Neural cell (in vitro differentiated cells): Measurements from ENCODE around the gene MAST1. TPM values are rescaled to one million over a fixed set of nuclear protein-coding genes. Genes with fewer than 3 reads are reported as not detected.

Experiments used
- H2AFZ ChIP-seq: fragments of 200-600, 300-800 bp; sonication (generic), shearing (Covaris generic); 2 replicates; pipeline ENCODE4 v1.6.0; 2014; ENCODE audit warnings: low read depth, mild to moderate bottlenecking, antibody characterized with exemption, low read length, moderate library complexity
- H3F3A ChIP-seq: fragments of 200-600 bp; shearing (Covaris generic); 2 replicates; pipeline ENCODE4 v1.6.1; 2016; ENCODE audit warnings: mild to moderate bottlenecking, moderate library complexity, mixed read lengths, antibody characterized with exemption, low read length; ENCODE audit not compliant: insufficient read depth, poor library complexity, severe bottlenecking
- H3K27ac ChIP-seq: fragments of 200-600, 300-800 bp; sonication (generic), shearing (Covaris generic); 2 replicates; pipeline ENCODE4 v1.5.1; 2014; ENCODE audit warnings: mild to moderate bottlenecking, low read length, moderate library complexity
- H3K27me3 ChIP-seq: fragments of 300-800, 200-600 bp; sonication (generic), shearing (Covaris generic); 2 replicates; pipeline ENCODE4 v1.6.0; 2014; ENCODE audit warnings: mild to moderate bottlenecking, low read depth, low read length, moderate library complexity; ENCODE audit not compliant: insufficient read depth
- H3K36me3 ChIP-seq: fragments of 300-800, 200-600 bp; sonication (generic), shearing (Covaris generic); 2 replicates; pipeline ENCODE4 v1.5.1; 2014; ENCODE audit warnings: mild to moderate bottlenecking, antibody characterized with exemption, low read length, moderate library complexity; ENCODE audit not compliant: insufficient read depth
- H3K4me2 ChIP-seq: fragments of 300-800, 200-600 bp; sonication (generic), shearing (Covaris generic); 2 replicates; pipeline ENCODE4 v1.6.0; 2014; ENCODE audit warnings: mild to moderate bottlenecking, low read length
- H3K4me3 ChIP-seq: fragments of 300-800, 200-600 bp; sonication (generic), shearing (Covaris generic); 2 replicates; pipeline ENCODE4 v1.5.1; 2014; ENCODE audit warnings: mild to moderate bottlenecking, low read length, moderate library complexity
- H3K79me2 ChIP-seq: fragments of 200-600 bp; shearing (Covaris generic); replicated peaks from 2 replicates; pipeline ENCODE4 v1.6.0; 2014; ENCODE audit warnings: mild to moderate bottlenecking, low read length, moderate library complexity; ENCODE audit not compliant: insufficient read depth
- H3K9ac ChIP-seq: fragments of 300-800, 200-600 bp; sonication (generic), shearing (Covaris generic); 2 replicates; pipeline ENCODE4 v1.6.1; 2016; ENCODE audit warnings: mild to moderate bottlenecking, low read length, mixed read lengths
- H3K9me2 ChIP-seq: fragments of 200-600 bp; shearing (Covaris generic); 2 replicates; pipeline ENCODE4 v1.6.1; 2016; ENCODE audit warnings: mild to moderate bottlenecking, low read length, mixed read lengths; ENCODE audit not compliant: insufficient read depth
- H3K9me3 ChIP-seq: fragments of 200-600, 300-800 bp; sonication (generic), shearing (Covaris generic); 2 replicates; pipeline ENCODE4 v1.6.1; 2016; ENCODE audit warnings: mild to moderate bottlenecking, mixed run types, low read length, moderate library complexity, mixed read lengths
- H4K20me1 ChIP-seq: fragments of 200-600 bp; shearing (Covaris generic); 2 replicates; pipeline ENCODE4 v1.6.1; 2016; ENCODE audit warnings: mild to moderate bottlenecking, mixed run types; ENCODE audit not compliant: insufficient read depth
- EP300 ChIP-seq: fragments of 450-650 bp; conservative IDR thresholded peaks from 2 replicates; pipeline ENCODE4 v1.6.1; 2014; ENCODE audit warnings: antibody characterized with exemption, mild to moderate bottlenecking, moderate library complexity; ENCODE audit not compliant: poor library complexity, severe bottlenecking
- EZH2 ChIP-seq: fragments of 200-600, 300-800 bp; shearing (Covaris generic), sonication (generic); IDR thresholded peaks from 2 replicates; pipeline ENCODE4 v1.6.1; 2014; ENCODE audit warnings: antibody characterized with exemption, low read length, borderline replicate concordance, mild to moderate bottlenecking; ENCODE audit not compliant: insufficient read depth, poor library complexity, severe bottlenecking
- MXI1 ChIP-seq: fragments of 450-650 bp; conservative IDR thresholded peaks from 2 replicates; pipeline ENCODE4 v1.6.1; 2014; ENCODE audit warnings: antibody characterized with exemption, mild to moderate bottlenecking; ENCODE audit not compliant: poor library complexity, severe bottlenecking
- POLR2AphosphoS5 ChIP-seq: IDR thresholded peaks from 2 replicates; pipeline ENCODE4 v1.6.1; 2012
- RAD21 ChIP-seq: fragments of 450-650 bp; conservative IDR thresholded peaks from 2 replicates; pipeline ENCODE4 v1.6.1; 2014; ENCODE audit warnings: antibody characterized with exemption, mild to moderate bottlenecking, moderate library complexity
- REST ChIP-seq: IDR thresholded peaks from 2 replicates; pipeline ENCODE4 v1.6.1; 2012; ENCODE audit warnings: borderline replicate concordance
- SMC3 ChIP-seq: fragments of 450-650 bp; conservative IDR thresholded peaks from 2 replicates; pipeline ENCODE4 v1.6.1; 2014; ENCODE audit warnings: antibody characterized with exemption, mild to moderate bottlenecking, moderate library complexity; ENCODE audit not compliant: poor library complexity
- TAF1 ChIP-seq: IDR thresholded peaks from 2 replicates; pipeline ENCODE4 v1.6.1; 2012; ENCODE audit warnings: low read depth
- polyA plus RNA-seq: library from polyadenylated mRNA; depleted of rRNA; stranded (reverse); fragments of >200 nt; gene quantifications from 2 replicates; pipeline ENCODE4 v1.2.3, GENCODE V29; 2014
- TF ChIP-seq, protein P1 (sequence below): fragments of 450-650 bp; IDR thresholded peaks from 2 replicates; pipeline ENCODE4 v1.5.1; 2014; ENCODE audit warnings: antibody characterized with exemption, mild to moderate bottlenecking, moderate library complexity; ENCODE audit not compliant: poor library complexity, severe bottlenecking

MAST1 gene
- polyA plus RNA-seq, 1 donor from 2014 or later = 65.0 TPM

GRCh38 chr19:12886651-12886968, 48.3 kb downstream of the MAST1 start:
- Histone ChIP-seq H3K9me2 (no peaks in the 10 kb centered on the region), H4K20me1 (no peaks in the 10 kb centered on the region), H3K79me2 (no peaks in the 10 kb centered on the region), H3K27me3 (peaks cover 43% of the 10 kb centered on the region), H3K27ac (no peak overlapping the region), H3K4me3 (no peak overlapping the region), H3K9ac (no peak overlapping the region), H3K4me2 (no peak overlapping the region), H2AFZ (no peak overlapping the region), H3F3A (no peaks in the 10 kb centered on the region), H3K9me3 (no peaks in the 10 kb centered on the region), H3K36me3 (no peaks in the 10 kb centered on the region)
- TF ChIP-seq TAF1 (no peak), EP300 (no peak), RAD21 (no peak), EZH2 (no peak), REST (no peak), POLR2AphosphoS5 (no peak), SMC3 (no peak), MXI1 (no peak)
- TF ChIP-seq, protein P1, sequence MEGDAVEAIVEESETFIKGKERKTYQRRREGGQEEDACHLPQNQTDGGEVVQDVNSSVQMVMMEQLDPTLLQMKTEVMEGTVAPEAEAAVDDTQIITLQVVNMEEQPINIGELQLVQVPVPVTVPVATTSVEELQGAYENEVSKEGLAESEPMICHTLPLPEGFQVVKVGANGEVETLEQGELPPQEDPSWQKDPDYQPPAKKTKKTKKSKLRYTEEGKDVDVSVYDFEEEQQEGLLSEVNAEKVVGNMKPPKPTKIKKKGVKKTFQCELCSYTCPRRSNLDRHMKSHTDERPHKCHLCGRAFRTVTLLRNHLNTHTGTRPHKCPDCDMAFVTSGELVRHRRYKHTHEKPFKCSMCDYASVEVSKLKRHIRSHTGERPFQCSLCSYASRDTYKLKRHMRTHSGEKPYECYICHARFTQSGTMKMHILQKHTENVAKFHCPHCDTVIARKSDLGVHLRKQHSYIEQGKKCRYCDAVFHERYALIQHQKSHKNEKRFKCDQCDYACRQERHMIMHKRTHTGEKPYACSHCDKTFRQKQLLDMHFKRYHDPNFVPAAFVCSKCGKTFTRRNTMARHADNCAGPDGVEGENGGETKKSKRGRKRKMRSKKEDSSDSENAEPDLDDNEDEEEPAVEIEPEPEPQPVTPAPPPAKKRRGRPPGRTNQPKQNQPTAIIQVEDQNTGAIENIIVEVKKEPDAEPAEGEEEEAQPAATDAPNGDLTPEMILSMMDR = no peak

DNA sequence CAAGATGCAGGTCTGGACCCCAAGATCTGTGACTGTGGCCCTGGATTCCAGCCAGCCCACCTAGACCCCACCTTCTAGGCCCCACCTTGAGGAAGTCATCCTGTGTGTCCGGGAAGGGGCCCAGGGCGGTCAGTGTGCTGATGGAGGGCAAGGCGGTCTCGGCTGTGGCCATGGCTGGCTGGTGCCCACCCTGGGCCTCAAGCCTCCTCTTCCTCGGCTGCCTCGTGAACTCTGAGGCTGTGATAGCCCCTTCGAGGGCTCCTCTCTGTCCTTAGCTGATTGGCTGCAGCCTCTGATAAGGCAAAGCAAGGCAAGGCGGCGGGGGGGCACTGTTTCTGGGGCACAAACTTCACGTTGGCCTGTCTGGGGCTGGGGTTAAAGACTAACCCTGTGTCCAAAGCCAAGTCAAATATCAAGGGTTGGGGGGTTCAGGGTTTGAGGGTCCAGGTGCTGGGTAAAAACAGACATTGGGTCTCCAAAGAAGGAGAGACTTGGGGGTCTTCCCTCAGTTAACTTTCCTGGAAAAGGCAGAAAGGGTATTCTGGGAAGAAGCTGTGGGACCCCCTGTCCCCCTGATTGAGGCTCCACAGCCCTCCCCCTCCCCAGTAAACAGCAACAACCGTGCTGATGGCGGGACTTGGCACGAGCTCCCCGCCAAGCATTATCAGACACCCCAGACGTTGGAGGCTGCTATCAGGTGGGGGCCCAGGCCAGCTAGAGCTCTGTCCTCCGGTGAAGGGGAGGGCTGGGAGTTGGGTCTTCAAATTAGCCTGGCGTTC, 48.8 kb downstream of the MAST1 start, which contains the start of gene KLF1:
TSS of gene KLF1 (minus strand) at position 233 of the 779 bp plus-strand sequence. CDS start at position 172, 61 bp downstream.
- H3K4me2 ChIP-seq = no peak within 1 kb of the TSS
- no peaks in the 10 kb centered on the region for H3K36me3 ChIP-seq
- H3K79me2 ChIP-seq = no peaks in the 10 kb centered on the region
- peaks cover 43% of the 10 kb centered on the region for H3K27me3 ChIP-seq
- H3K4me3 ChIP-seq = no peak within 1 kb of the TSS
- H3K9ac ChIP-seq = no peak within 1 kb of the TSS
- no peaks in the 10 kb centered on the region for H3F3A ChIP-seq
- no peaks in the 10 kb centered on the region for H4K20me1 ChIP-seq
- H3K27ac ChIP-seq = no peak within 1 kb of the TSS
- H3K9me3 ChIP-seq = no peaks in the 10 kb centered on the region
- no peaks in the 10 kb centered on the region for H3K9me2 ChIP-seq
- TF ChIP-seq EP300 = no peak
- TF ChIP-seq SMC3 = no peak
- no peak for TF ChIP-seq REST
- no peak for TF ChIP-seq TAF1
- TF ChIP-seq RAD21 = no peak
- no peak for TF ChIP-seq MXI1
- TF ChIP-seq, protein P1 = no peak
- TF ChIP-seq EZH2 = no peak
- TF ChIP-seq POLR2AphosphoS5 = no peak
- H2AFZ ChIP-seq = no peak within 1 kb of the TSS
